GM23248 (cell line): ENCODE data around the gene TRERF1. TPM values are rescaled to one million over a fixed set of nuclear protein-coding genes. Genes with fewer than 3 reads are reported as not detected.
"Not testable (repeated sequence)": the region's sequence is repeated elsewhere in the genome, so short reads cannot be mapped to it uniquely, and the experiment has no call there.

Experiments used
- DNase-seq: peaks from one replicate; pipeline ENCODE4 v3.0.0-alpha.2; 2015
- H2AFZ ChIP-seq: fragments of 200-600 bp; sonication (generic); 2 replicates; pipeline ENCODE4 v1.6.1; 2016; ENCODE audit warnings: antibody characterized with exemption
- H3F3A ChIP-seq: fragments of 200-600 bp; sonication (generic); 2 replicates; pipeline ENCODE4 v1.6.1; 2016; ENCODE audit warnings: mild to moderate bottlenecking, antibody characterized with exemption, mixed run types; ENCODE audit not compliant: insufficient read depth
- H3K27ac ChIP-seq: fragments of 200-600 bp; sonication (generic); 2 replicates; pipeline ENCODE4 v1.5.1; 2016; ENCODE audit warnings: mild to moderate bottlenecking
- H3K27me3 ChIP-seq: fragments of 200-600 bp; sonication (generic); replicated peaks from 2 replicates; pipeline ENCODE4 v1.6.1; 2016; ENCODE audit warnings: mild to moderate bottlenecking; ENCODE audit not compliant: insufficient read depth
- H3K36me3 ChIP-seq: fragments of 200-600 bp; sonication (generic); 2 replicates; pipeline ENCODE4 v1.6.1; 2016; ENCODE audit warnings: low read depth, mild to moderate bottlenecking
- H3K4me1 ChIP-seq: fragments of 200-600 bp; sonication (generic); 2 replicates; pipeline ENCODE4 v1.6.1; 2016; ENCODE audit warnings: mild to moderate bottlenecking; ENCODE audit not compliant: insufficient read depth
- H3K4me2 ChIP-seq: fragments of 200-600 bp; sonication (generic); one replicate; pipeline ENCODE4 v1.6.1; 2016; ENCODE audit warnings: mild to moderate bottlenecking; ENCODE audit not compliant: unreplicated experiment
- H3K4me3 ChIP-seq: fragments of 200-600 bp; sonication (generic); 2 replicates; pipeline ENCODE4 v1.5.1; 2016; ENCODE audit warnings: mild to moderate bottlenecking
- H3K79me2 ChIP-seq: fragments of 200-600 bp; sonication (generic); 2 replicates; pipeline ENCODE4 v1.6.1; 2016; ENCODE audit warnings: mild to moderate bottlenecking; ENCODE audit not compliant: insufficient read depth
- H3K9ac ChIP-seq: fragments of 200-600 bp; sonication (generic); 2 replicates; pipeline ENCODE4 v1.6.1; 2016; ENCODE audit warnings: mild to moderate bottlenecking
- H3K9me2 ChIP-seq: fragments of 200-600 bp; sonication (generic); 2 replicates; pipeline ENCODE4 v1.6.1; 2016; ENCODE audit warnings: mixed run types, mild to moderate bottlenecking, moderate library complexity; ENCODE audit not compliant: insufficient read depth
- H3K9me3 ChIP-seq: fragments of 200-600 bp; sonication (generic); one replicate; pipeline ENCODE4 v1.6.1; 2017; ENCODE audit warnings: low read depth
- H4K20me1 ChIP-seq: fragments of 200-600 bp; sonication (generic); 2 replicates; pipeline ENCODE4 v1.6.0; 2016; ENCODE audit not compliant: insufficient read depth
- EZH2 ChIP-seq: fragments of 200-600 bp; sonication (generic); IDR thresholded peaks from 2 replicates; pipeline ENCODE4 v1.6.1; 2018; ENCODE audit warnings: antibody characterized with exemption, mild to moderate bottlenecking; ENCODE audit not compliant: insufficient read depth, poor library complexity, severe bottlenecking
- EZH2phosphoT487 ChIP-seq: fragments of 200-600 bp; sonication (generic); IDR thresholded peaks from 2 replicates; pipeline ENCODE4 v1.6.1; 2018; ENCODE audit warnings: antibody characterized with exemption, moderate library complexity, mild to moderate bottlenecking, low read depth; ENCODE audit not compliant: insufficient read depth
- WGBS, 2 experiments: methylation state at CpG; one replicate each; pipeline ENCODE4 v1.1.6; 2015 to 2017; ENCODE audit warnings: low lambda C conversion rate in 2 of 2, low coverage in 1 of 2; ENCODE audit errors: missing lambda C conversion rate in 2 of 2; 5-methylcytosine and 5-hydroxymethylcytosine counted together
- in situ Hi-C: fragments of 300-500 bp; cut with MboI; formaldehyde crosslinking; loops from 2 replicates; pipeline ENCODE4 v1.15.0; 2020
- polyA plus RNA-seq: library from polyadenylated mRNA; unstranded; fragments of >200 nt; fragmentation: Nextera tagmentation; extraction: Ambion mirVana; gene quantifications from 2 replicates; pipeline ENCODE4 v1.2.1, GENCODE V29; 2016
- total RNA-seq: library from RNA; depleted of rRNA; stranded (reverse); fragments of >200 nt; shearing (Covaris generic); gene quantifications from 2 replicates; pipeline ENCODE4 v1.2.3, GENCODE V29; 2014

The TRERF1 gene
- total and polyA plus RNA-seq, 2 experiments from 2014 or later = 2.7 to 3.1 TPM

GRCh38 chr6:42448927-42449659 is 2.6 kb downstream of the TRERF1 start:
- 28 to 38% methylated on average over 7 of the region's 7 CpGs for WGBS, 2 experiments
- Histone ChIP-seq H3K27ac (no peak overlapping the region), H2AFZ (peak overlapping the region; percentile 88), H3K36me3 (no peaks in the 10 kb centered on the region), H3K4me2 (peak overlapping the region; percentile 93), H3K4me3 (peak overlapping the region; percentile 89), H3K27me3 (no peaks in the 10 kb centered on the region), H3K9me2 (no peaks in the 10 kb centered on the region), H3K9ac (peak overlapping the region; percentile 82), H3F3A (no peaks in the 10 kb centered on the region; the same call in none of the 2 replicates), H3K9me3 (no peaks in the 10 kb centered on the region), H3K4me1 (peaks cover 20% of the 10 kb centered on the region), H3K79me2 (peaks cover 78% of the 10 kb centered on the region), H4K20me1 (no peaks in the 10 kb centered on the region)
- in situ Hi-C loops = no loop called here
- no peak for DNase-seq
- TF ChIP-seq EZH2 (no peak), EZH2phosphoT487 (no peak)

- no peaks in the 10 kb centered on the region for H3K9me2 ChIP-seq
- in situ Hi-C loops = no loop called here
- no peak overlapping the region for H3K9ac ChIP-seq
- no peak overlapping the region for H3K27ac ChIP-seq
- peaks cover 85% of the 10 kb centered on the region for H3K79me2 ChIP-seq
- H3K9me3 ChIP-seq = no peaks in the 10 kb centered on the region
- H3F3A ChIP-seq = no peaks in the 10 kb centered on the region; the same call in none of the 2 replicates
- H3K4me3 ChIP-seq = no peak overlapping the region
- no peaks in the 10 kb centered on the region for H4K20me1 ChIP-seq
- H3K27me3 ChIP-seq = no peaks in the 10 kb centered on the region
- 95 to 97% methylated on average over 5 of the region's 5 CpGs for WGBS, 2 experiments
- no peak overlapping the region for H2AFZ ChIP-seq
- no peaks in the 10 kb centered on the region for H3K36me3 ChIP-seq
- TF ChIP-seq EZH2 (no peak), EZH2phosphoT487 (no peak)
- H3K4me2 ChIP-seq = peak overlapping the region; percentile 93
- DNase-seq = no peak
- peaks cover 23% of the 10 kb centered on the region for H3K4me1 ChIP-seq
Measured at GRCh38 chr6:42448391-42448790, 3.3 kb downstream of the TRERF1 start.

- H3K27me3 ChIP-seq = no peaks in the 10 kb centered on the region
- H3K4me3 ChIP-seq = no peak overlapping the region
- no peaks in the 10 kb centered on the region for H3K36me3 ChIP-seq
- no peak overlapping the region for H3K4me2 ChIP-seq
- H3K9me2 ChIP-seq = no peaks in the 10 kb centered on the region
- H2AFZ ChIP-seq = no peak overlapping the region
- no peaks in the 10 kb centered on the region; the same call in none of the 2 replicates for H3F3A ChIP-seq
- H3K9me3 ChIP-seq = no peaks in the 10 kb centered on the region
- TF ChIP-seq EZH2phosphoT487 (no peak), EZH2 (no peak)
- DNase-seq = no peak
- no peak overlapping the region for H3K9ac ChIP-seq
- in situ Hi-C loops = no loop called here
- 88 to 93% methylated on average over 3 of the region's 3 CpGs for WGBS, 2 experiments
- peaks cover 23% of the 10 kb centered on the region for H3K4me1 ChIP-seq
- H3K79me2 ChIP-seq = peaks cover 99% of the 10 kb centered on the region
- no peaks in the 10 kb centered on the region for H4K20me1 ChIP-seq
- H3K27ac ChIP-seq = no peak overlapping the region
Measured at GRCh38 chr6:42446996-42447395, 4.7 kb downstream of the TRERF1 start.

- 85 to 87% methylated on average over 5 of the region's 5 CpGs for WGBS, 2 experiments
- no peak overlapping the region for H3K4me2 ChIP-seq
- H3K9ac ChIP-seq = no peak overlapping the region
- H4K20me1 ChIP-seq = no peaks in the 10 kb centered on the region
- no peak overlapping the region for H3K4me3 ChIP-seq
- H3K27ac ChIP-seq = no peak overlapping the region
- H3K79me2 ChIP-seq = peaks cover 100% of the 10 kb centered on the region
- peaks cover 24% of the 10 kb centered on the region for H3K4me1 ChIP-seq
- H3K9me2 ChIP-seq = no peaks in the 10 kb centered on the region
- no peak for DNase-seq
- TF ChIP-seq EZH2phosphoT487 (no peak), EZH2 (no peak)
- no peaks in the 10 kb centered on the region; the same call in none of the 2 replicates for H3F3A ChIP-seq
- no peaks in the 10 kb centered on the region for H3K27me3 ChIP-seq
- H2AFZ ChIP-seq = no peak overlapping the region
- in situ Hi-C loops = no loop called here
- no peaks in the 10 kb centered on the region for H3K9me3 ChIP-seq
- no peaks in the 10 kb centered on the region for H3K36me3 ChIP-seq
Measured at GRCh38 chr6:42446370-42446769, 5.4 kb downstream of the TRERF1 start.

GRCh38 chr6:42445955-42446354 is 5.8 kb downstream of the TRERF1 start:
- H3K9ac ChIP-seq, H3K9me3 ChIP-seq, H3K27ac ChIP-seq, H4K20me1 ChIP-seq, in situ Hi-C loops, DNase-seq, H3K36me3 ChIP-seq, H3K27me3 ChIP-seq, H3F3A ChIP-seq, H3K9me2 ChIP-seq, H2AFZ ChIP-seq, H3K4me2 ChIP-seq, H3K4me3 ChIP-seq: not testable (repeated sequence)
- H3K4me1 ChIP-seq = peaks cover 28% of the 10 kb centered on the region
- 90 to 93% methylated on average over 7 of the region's 7 CpGs for WGBS, 2 experiments
- peaks cover 100% of the 10 kb centered on the region for H3K79me2 ChIP-seq
